ENCODE data around the gene OR4D5.

The OR4D5 gene

DNA sequence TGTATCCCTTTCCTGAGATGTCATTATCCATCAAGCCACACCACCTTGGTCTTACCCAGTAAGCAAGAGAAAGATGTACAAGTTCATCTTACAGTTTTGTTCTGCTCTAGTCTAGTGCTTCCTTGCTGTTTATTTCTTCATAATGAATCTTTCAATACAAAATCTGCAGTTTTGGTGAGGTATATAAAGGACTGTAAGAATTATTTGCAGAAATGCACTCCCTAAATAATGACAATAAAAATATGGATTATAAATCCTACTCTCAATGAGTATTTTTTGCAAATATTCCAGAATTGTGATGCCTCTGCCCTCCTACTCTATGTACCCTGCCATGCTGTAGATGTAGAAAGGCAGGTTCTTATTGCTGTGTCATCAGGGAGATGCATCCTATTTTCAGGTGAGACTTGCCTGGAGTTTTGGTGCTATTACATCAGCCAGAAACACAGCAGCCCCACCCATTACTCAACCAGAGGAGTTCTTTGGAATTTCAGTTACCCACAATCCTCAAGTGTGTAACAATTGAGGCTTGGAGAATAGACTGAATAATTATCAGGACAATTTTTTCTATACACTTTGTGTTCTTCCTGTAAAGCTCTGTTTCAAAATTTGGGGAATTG is 38.4 kb downstream of the OR4D5 start, which contains the start of gene OR10S1:
TSS of gene OR10S1 (minus strand) at position 51 of the 617 bp plus-strand sequence. CDS start 117 bp downstream, outside the sequence.
- Histone ChIP-seq H3K9ac (no peak within 1 kb of the TSS), H3K79me2 (no peaks in the 10 kb centered on the region), H3K27me3 (ENCODE audit: control insufficient read depth, insufficient read depth, low read length) (no peaks in the 10 kb centered on the region), H3K4me1 (no peaks in the 10 kb centered on the region), H3K9me3 (ENCODE audit: control insufficient read depth, low read length) (no peaks in the 10 kb centered on the region), H3K36me3 (ENCODE audit: control insufficient read depth, insufficient read depth, low read length) (no peaks in the 10 kb centered on the region), H3K4me2 (ENCODE audit: low read length) (no peak within 1 kb of the TSS), H3K4me3 (ENCODE audit: low read depth, low read length) (no peak within 1 kb of the TSS), H3K27ac (no peak within 1 kb of the TSS), H2AFZ (no peak within 1 kb of the TSS)
- TF ChIP-seq, protein P1, sequence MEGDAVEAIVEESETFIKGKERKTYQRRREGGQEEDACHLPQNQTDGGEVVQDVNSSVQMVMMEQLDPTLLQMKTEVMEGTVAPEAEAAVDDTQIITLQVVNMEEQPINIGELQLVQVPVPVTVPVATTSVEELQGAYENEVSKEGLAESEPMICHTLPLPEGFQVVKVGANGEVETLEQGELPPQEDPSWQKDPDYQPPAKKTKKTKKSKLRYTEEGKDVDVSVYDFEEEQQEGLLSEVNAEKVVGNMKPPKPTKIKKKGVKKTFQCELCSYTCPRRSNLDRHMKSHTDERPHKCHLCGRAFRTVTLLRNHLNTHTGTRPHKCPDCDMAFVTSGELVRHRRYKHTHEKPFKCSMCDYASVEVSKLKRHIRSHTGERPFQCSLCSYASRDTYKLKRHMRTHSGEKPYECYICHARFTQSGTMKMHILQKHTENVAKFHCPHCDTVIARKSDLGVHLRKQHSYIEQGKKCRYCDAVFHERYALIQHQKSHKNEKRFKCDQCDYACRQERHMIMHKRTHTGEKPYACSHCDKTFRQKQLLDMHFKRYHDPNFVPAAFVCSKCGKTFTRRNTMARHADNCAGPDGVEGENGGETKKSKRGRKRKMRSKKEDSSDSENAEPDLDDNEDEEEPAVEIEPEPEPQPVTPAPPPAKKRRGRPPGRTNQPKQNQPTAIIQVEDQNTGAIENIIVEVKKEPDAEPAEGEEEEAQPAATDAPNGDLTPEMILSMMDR (IDR thresholded peaks at IDR 0.05): no peak

DNA sequence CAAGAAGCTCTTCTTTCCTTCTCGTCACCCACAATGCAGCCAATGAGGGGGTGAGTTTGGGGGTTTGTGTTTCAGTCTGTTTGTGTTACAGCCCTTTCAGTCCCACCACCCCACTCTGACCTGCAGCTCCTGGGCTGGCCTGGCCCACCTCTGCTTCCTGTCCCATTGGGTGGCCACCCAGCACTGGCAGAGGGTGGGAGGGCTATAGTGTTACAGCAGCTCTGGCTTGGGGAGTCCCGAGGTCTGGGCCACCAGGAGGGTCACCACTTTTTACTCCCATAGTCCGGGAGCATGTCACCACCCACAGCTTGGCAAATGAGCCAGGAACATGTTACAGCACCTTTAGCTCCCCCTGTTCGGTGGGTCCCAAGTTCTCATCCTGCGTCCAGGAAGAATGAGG is 39.9 kb downstream of the OR4D5 start:
- TF ChIP-seq, protein P1 (IDR thresholded peaks at IDR 0.05): no peak
- no peaks in the 10 kb centered on the region for H3K79me2 ChIP-seq
- no peak overlapping the region for H3K9ac ChIP-seq
- no peak overlapping the region for H3K4me2 ChIP-seq (ENCODE audit: low read length)
- H3K4me3 ChIP-seq (ENCODE audit: low read depth, low read length): no peak overlapping the region
- no peak overlapping the region for H3K27ac ChIP-seq
- no peaks in the 10 kb centered on the region for H3K36me3 ChIP-seq (ENCODE audit: control insufficient read depth, insufficient read depth, low read length)
- H2AFZ ChIP-seq: no peak overlapping the region
- H3K9me3 ChIP-seq (ENCODE audit: control insufficient read depth, low read length): no peaks in the 10 kb centered on the region
- no peaks in the 10 kb centered on the region for H3K27me3 ChIP-seq (ENCODE audit: control insufficient read depth, insufficient read depth, low read length)
- H3K4me1 ChIP-seq: no peaks in the 10 kb centered on the region
